ENCODE data around the gene CDCA4. TPM values are rescaled to one million over a fixed set of nuclear protein-coding genes. Genes with fewer than 3 reads are reported as not detected.

Gene CDCA4
- polyA plus RNA-seq, 1 donor from 2014 or later, result 5.4 TPM

- no peaks in the 10 kb centered on the region for H3K9me3 ChIP-seq (ENCODE audit: low read length)
- H3K27ac ChIP-seq (ENCODE audit: low read length), result no peak overlapping the region
- no peak overlapping the region for H3K4me2 ChIP-seq (ENCODE audit: low read length)
- H3K9me2 ChIP-seq (ENCODE audit: insufficient read depth, low read length), result no peaks in the 10 kb centered on the region
- H3F3A ChIP-seq (ENCODE audit: insufficient read depth, low read length, poor library complexity, severe bottlenecking), result no peaks in the 10 kb centered on the region
- no peaks in the 10 kb centered on the region for H3K79me2 ChIP-seq (replicated peaks; ENCODE audit: insufficient read depth, low read length)
- no peak for TF ChIP-seq EP300 (conservative IDR thresholded peaks at IDR 0.05; ENCODE audit: poor library complexity, severe bottlenecking)
- no peak for TF ChIP-seq REST (IDR thresholded peaks at IDR 0.05; ENCODE audit: borderline replicate concordance)
- no peak for TF ChIP-seq TAF1 (IDR thresholded peaks at IDR 0.05; ENCODE audit: low read depth)
- no peak for TF ChIP-seq SMC3 (conservative IDR thresholded peaks at IDR 0.05; ENCODE audit: poor library complexity)
- TF ChIP-seq POLR2AphosphoS5 (IDR thresholded peaks at IDR 0.05), result no peak
- no peak overlapping the region for H3K9ac ChIP-seq (ENCODE audit: low read length)
- H2AFZ ChIP-seq (ENCODE audit: low read depth, low read length), result no peak overlapping the region
- no peak overlapping the region for H3K4me3 ChIP-seq (ENCODE audit: low read length)
- H3K27me3 ChIP-seq (ENCODE audit: insufficient read depth, low read depth, low read length), result no peaks in the 10 kb centered on the region
- H4K20me1 ChIP-seq (ENCODE audit: insufficient read depth), result no peaks in the 10 kb centered on the region
- no peaks in the 10 kb centered on the region for H3K36me3 ChIP-seq (ENCODE audit: insufficient read depth, low read length)
Observed at GRCh38 chr14:105052110-105052458, 31.2 kb upstream of the CDCA4 start.

- H3F3A ChIP-seq (ENCODE audit: insufficient read depth, low read length, poor library complexity, severe bottlenecking), result no peaks in the 10 kb centered on the region
- no peaks in the 10 kb centered on the region for H3K9me2 ChIP-seq (ENCODE audit: insufficient read depth, low read length)
- no peak overlapping the region for H3K27ac ChIP-seq (ENCODE audit: low read length)
- no peaks in the 10 kb centered on the region for H3K9me3 ChIP-seq (ENCODE audit: low read length)
- no peaks in the 10 kb centered on the region for H3K79me2 ChIP-seq (replicated peaks; ENCODE audit: insufficient read depth, low read length)
- no peak overlapping the region for H3K4me2 ChIP-seq (ENCODE audit: low read length)
- TF ChIP-seq CTCF (IDR thresholded peaks at IDR 0.05; ENCODE audit: poor library complexity, severe bottlenecking) (no peak), EP300 (conservative IDR thresholded peaks at IDR 0.05; ENCODE audit: poor library complexity, severe bottlenecking) (no peak), EZH2 (IDR thresholded peaks at IDR 0.05; ENCODE audit: borderline replicate concordance, insufficient read depth, low read length, poor library complexity, severe bottlenecking) (no peak), MXI1 (conservative IDR thresholded peaks at IDR 0.05; ENCODE audit: poor library complexity, severe bottlenecking) (no peak), RAD21 (conservative IDR thresholded peaks at IDR 0.05) (no peak), REST (IDR thresholded peaks at IDR 0.05; ENCODE audit: borderline replicate concordance) (no peak)
- H3K27me3 ChIP-seq (ENCODE audit: insufficient read depth, low read depth, low read length), result no peaks in the 10 kb centered on the region
- H3K4me3 ChIP-seq (ENCODE audit: low read length), result no peak overlapping the region
- no peaks in the 10 kb centered on the region for H4K20me1 ChIP-seq (ENCODE audit: insufficient read depth)
- H3K36me3 ChIP-seq (ENCODE audit: insufficient read depth, low read length), result no peaks in the 10 kb centered on the region
- no peak overlapping the region for H3K9ac ChIP-seq (ENCODE audit: low read length)
- no peak overlapping the region for H2AFZ ChIP-seq (ENCODE audit: low read depth, low read length)
Observed at GRCh38 chr14:105051182-105052109, 30.6 kb upstream of the CDCA4 start.

Data from neural cell (in vitro differentiated cells).